Breast epithelium (tissue), 4 donors: ENCODE results near the gene THRA. TPM values are rescaled to one million over a fixed set of nuclear protein-coding genes. Genes with fewer than 3 reads are reported as not detected.

Source experiments
- DNase-seq, 2 donors: peaks; one replicate each; pipeline ENCODE4 v3.0.0-alpha.2; 2019; ENCODE audit warnings: low spot score in 2 of 2
- H3K27ac ChIP-seq, 2 donors: fragments of 200-600 bp; sonication (generic) in 1 of 2; one replicate each; pipeline ENCODE4 v1.5.1; 2016 to 2019; ENCODE audit warnings: mild to moderate bottlenecking in 1 of 2
- H3K27me3 ChIP-seq, 2 donors: fragments of 200-600 bp; sonication (generic) in 1 of 2; one replicate each; pipeline versions ENCODE4 v1.5.1 to v1.6.0; 2017 to 2019; ENCODE audit warnings: control low read depth in 1 of 2, mild to moderate bottlenecking in 1 of 2
- H3K36me3 ChIP-seq: fragments of 200-600 bp; one replicate; pipeline ENCODE4 v1.5.1; 2019
- H3K4me1 ChIP-seq, 2 donors: fragments of 200-600 bp; sonication (generic); one replicate each; pipeline ENCODE4 v1.5.1; 2016 to 2019; ENCODE audit warnings: control low read depth in 1 of 2
- H3K4me3 ChIP-seq, 3 donors: fragments of 200-600 bp; sonication (generic); 1 replicate in 2 of 3; 2 replicates in 1 of 3; pipeline ENCODE4 v1.5.1; 2016 to 2019; ENCODE audit warnings: mild to moderate bottlenecking in 3 of 3, moderate library complexity in 2 of 3
- H3K9me3 ChIP-seq, 2 donors: fragments of 200-600 bp; sonication (generic) in 1 of 2; one replicate each; pipeline ENCODE4 v1.5.1; 2016 to 2019; ENCODE audit warnings: control low read depth in 1 of 2
- CTCF ChIP-seq, 3 donors: fragments of 450-650 bp; IDR thresholded peaks; one replicate each; pipeline ENCODE4 v1.5.1; 2016 to 2017; ENCODE audit warnings: antibody characterized with exemption in 3 of 3, mild to moderate bottlenecking in 3 of 3, moderate library complexity in 3 of 3
- POLR2A ChIP-seq: fragments of 450-650 bp; IDR thresholded peaks from one replicate; pipeline ENCODE4 v1.6.1; 2016; ENCODE audit warnings: antibody characterized with exemption, mild to moderate bottlenecking, moderate library complexity
- POLR2AphosphoS5 ChIP-seq, 3 donors: sonication (generic); formaldehyde crosslinking; IDR thresholded peaks; one replicate each; pipeline ENCODE4 v1.6.1; 2017; ENCODE audit warnings: antibody characterized with exemption in 3 of 3
- intact Hi-C: fragments of 100-400 bp; cut with DNase I; formaldehyde crosslinking; loops from one replicate; pipeline ENCODE4 v1.15.1; 2023; ENCODE audit warnings: low total_unique reads
- total RNA-seq, 3 donors: library from RNA; depleted of rRNA; stranded (reverse); fragments of >200 nt; gene quantifications; one replicate each; pipeline ENCODE4 v1.1.0, GENCODE V29; 2016

THRA gene
- total RNA-seq: 10 to 100 TPM; 41.6 to 61.0 (median 48.1) TPM

- no peaks in the 10 kb centered on the region for H3K9me3 ChIP-seq
- intact Hi-C loops: loop anchor here (10.0 kb wide), 1 partner anchor 52 kb away; no protein-coding TSS in a partner anchor
- H3K4me1 ChIP-seq: peaks cover 8 to 18% of the 10 kb centered on the region in 2 donors
- H3K36me3 ChIP-seq: no peaks in the 10 kb centered on the region
- DNase-seq: peak in 1 of 2 donors; percentile 47
- peak in 1 of 3 donors; percentile 2 for TF ChIP-seq POLR2AphosphoS5 (IDR thresholded peaks at IDR 0.05)
- TF ChIP-seq POLR2A: no peak
- TF ChIP-seq CTCF (IDR thresholded peaks at IDR 0.05): no peak
- peak within 1 kb of the TSS; percentile 87 to 100 (median 100) for H3K4me3 ChIP-seq
- no peaks in the 10 kb centered on the region for H3K27me3 ChIP-seq
- H3K27ac ChIP-seq: peak within 1 kb of the TSS; percentile 96 to 98
These were observed at the start of gene THRA for GRCh38 chr17:40062329-40063186. TSS of gene THRA (plus strand) at chr17:40062965. CDS start at chr17:40074489, 11,524 bp downstream.

- no peak overlapping the region for H3K4me3 ChIP-seq
- no peak for DNase-seq
- TF ChIP-seq POLR2AphosphoS5 (IDR thresholded peaks at IDR 0.05) (no peak), POLR2A (no peak), CTCF (IDR thresholded peaks at IDR 0.05) (no peak)
- no peaks in the 10 kb centered on the region for H3K9me3 ChIP-seq
- intact Hi-C loops: no loop called here
- peaks cover 15 to 21% of the 10 kb centered on the region in 2 donors for H3K4me1 ChIP-seq
- no peaks in the 10 kb centered on the region for H3K36me3 ChIP-seq
- no peak overlapping the region for H3K27ac ChIP-seq
- no peaks in the 10 kb centered on the region for H3K27me3 ChIP-seq
These were observed 48.3 kb upstream of the THRA start for GRCh38 chr17:40014375-40014980.

- Histone ChIP-seq H3K4me3 (no peak within 1 kb of the TSS), H3K9me3 (no peaks in the 10 kb centered on the region), H3K27ac (peak within 1 kb of the TSS in 1 of 2 donors; percentile 19), H3K4me1 (peaks cover 17 to 22% of the 10 kb centered on the region in 2 donors), H3K27me3 (no peaks in the 10 kb centered on the region), H3K36me3 (no peaks in the 10 kb centered on the region)
- intact Hi-C loops: no loop called here
- no peak for DNase-seq
- TF ChIP-seq CTCF (IDR thresholded peaks at IDR 0.05) (no peak), POLR2AphosphoS5 (IDR thresholded peaks at IDR 0.05) (no peak), POLR2A (no peak)
These were observed 47.5 kb upstream of the THRA start, which contains the start of gene CSF3 for GRCh38 chr17:40015005-40015997. TSS of gene CSF3 (plus strand) at chr17:40015440. CDS start at chr17:40015475, 35 bp downstream.

GRCh38 chr17:40015998-40016985 is 46.5 kb upstream of the THRA start:
- Histone ChIP-seq H3K4me1 (peaks cover 22% of the 10 kb centered on the region in 2 donors), H3K27me3 (no peaks in the 10 kb centered on the region), H3K9me3 (no peaks in the 10 kb centered on the region), H3K4me3 (no peak overlapping the region), H3K27ac (peak overlapping the region; percentile 19 to 33), H3K36me3 (no peaks in the 10 kb centered on the region)
- TF ChIP-seq CTCF (IDR thresholded peaks at IDR 0.05) (no peak), POLR2AphosphoS5 (IDR thresholded peaks at IDR 0.05) (no peak), POLR2A (no peak)
- intact Hi-C loops: no loop called here
- no peak for DNase-seq
